H9 (cell line): Measurements from ENCODE around the gene CAMK2B. TPM values are rescaled to one million over a fixed set of nuclear protein-coding genes. Genes with fewer than 3 reads are reported as not detected.
A peak's percentile ranks its signal among the peaks of the same experiment; 100 is the strongest.

ENCODE experiments used
- DNase-seq: peaks from one replicate; pipeline ENCODE4 v3.0.0-alpha.2; 2017
- H2AFZ ChIP-seq: one replicate; pipeline ENCODE4 v1.6.1; 2013; ENCODE audit warnings: mild to moderate bottlenecking, low read length, control low read depth, moderate library complexity
- H2AK5ac ChIP-seq: 2 replicates; pipeline ENCODE4 v1.6.1; 2013; ENCODE audit warnings: low read length, control low read depth, mixed read lengths; ENCODE audit not compliant: insufficient read length
- H2BK120ac ChIP-seq: one replicate; pipeline ENCODE4 v1.6.1; 2013; ENCODE audit warnings: low read depth, mild to moderate bottlenecking, low read length, control low read depth, inconsistent platforms; ENCODE audit not compliant: poor library complexity, severe bottlenecking
- H2BK12ac ChIP-seq: 2 replicates; pipeline ENCODE4 v1.6.1; 2013; ENCODE audit warnings: low read length, control low read depth, mixed read lengths, low read depth; ENCODE audit not compliant: insufficient read length
- H2BK15ac ChIP-seq: 2 replicates; pipeline ENCODE4 v1.6.1; 2013; ENCODE audit warnings: low read depth, low read length, control low read depth
- H2BK20ac ChIP-seq: one replicate; pipeline ENCODE4 v1.6.1; 2013; ENCODE audit warnings: low read depth, mild to moderate bottlenecking, low read length, control low read depth, inconsistent platforms; ENCODE audit not compliant: poor library complexity, severe bottlenecking
- H2BK5ac ChIP-seq: 2 replicates; pipeline ENCODE4 v1.6.1; 2013; ENCODE audit warnings: low read length, control low read depth, mixed read lengths; ENCODE audit not compliant: insufficient read length
- H3K14ac ChIP-seq: 2 replicates; pipeline ENCODE4 v1.6.1; 2013; ENCODE audit warnings: low read length, control low read depth; ENCODE audit not compliant: insufficient read depth
- H3K18ac ChIP-seq: 2 replicates; pipeline ENCODE4 v1.6.1; 2013; ENCODE audit warnings: low read depth, mild to moderate bottlenecking, mixed read lengths, low read length, control low read depth; ENCODE audit not compliant: insufficient read length
- H3K23ac ChIP-seq: 2 replicates; pipeline ENCODE4 v1.6.1; 2013; ENCODE audit warnings: low read length, control low read depth, mixed read lengths, low read depth; ENCODE audit not compliant: insufficient read length
- H3K23me2 ChIP-seq: 2 replicates; pipeline ENCODE4 v1.6.1; 2013; ENCODE audit warnings: low read depth, mild to moderate bottlenecking, mixed read lengths, low read length, control low read depth; ENCODE audit not compliant: insufficient read length, poor library complexity, severe bottlenecking
- H3K27ac ChIP-seq: 2 replicates; pipeline ENCODE4 v1.5.1; 2013; ENCODE audit warnings: low read length, control low read depth, mixed read lengths, low read depth; ENCODE audit not compliant: insufficient read length
- H3K27me3 ChIP-seq: 2 replicates; pipeline ENCODE4 v1.6.1; 2013; ENCODE audit warnings: low read length, control low read depth, inconsistent platforms; ENCODE audit not compliant: insufficient read depth
- H3K4ac ChIP-seq: 2 replicates; pipeline ENCODE4 v1.6.1; 2013; ENCODE audit warnings: low read depth, mild to moderate bottlenecking, control low read depth, inconsistent platforms, low read length, moderate library complexity
- H3K4me1 ChIP-seq: 2 replicates; pipeline ENCODE4 v1.6.1; 2013; ENCODE audit warnings: low read length, control low read depth, inconsistent platforms; ENCODE audit not compliant: insufficient read depth
- H3K4me2 ChIP-seq: 2 replicates; pipeline ENCODE4 v1.6.1; 2013; ENCODE audit warnings: low read length, control low read depth, mixed read lengths; ENCODE audit not compliant: insufficient read length, insufficient read depth
- H3K56ac ChIP-seq: 2 replicates; pipeline ENCODE4 v1.6.1; 2013; ENCODE audit warnings: low read depth, mild to moderate bottlenecking, mixed read lengths, low read length, control low read depth; ENCODE audit not compliant: insufficient read length
- H3K79me1 ChIP-seq: 2 replicates; pipeline ENCODE4 v1.6.1; 2013; ENCODE audit warnings: low read depth, mild to moderate bottlenecking, moderate library complexity, low read length, control low read depth, inconsistent platforms; ENCODE audit not compliant: insufficient read depth, poor library complexity, severe bottlenecking
- H3K79me2 ChIP-seq: 2 replicates; pipeline ENCODE4 v1.6.1; 2013; ENCODE audit warnings: low read length, control low read depth, inconsistent platforms; ENCODE audit not compliant: insufficient read depth
- H3K9ac ChIP-seq: 2 replicates; pipeline ENCODE4 v1.6.1; 2013; ENCODE audit warnings: low read length, control low read depth, mixed read lengths; ENCODE audit not compliant: insufficient read length; ENCODE audit errors: extremely low read depth
- H3K9me3 ChIP-seq: one replicate; pipeline ENCODE4 v1.6.1; 2013; ENCODE audit warnings: low read depth, low read length, inconsistent platforms; ENCODE audit not compliant: control insufficient read depth
- H3T11ph ChIP-seq: one replicate; pipeline ENCODE4 v1.6.1; 2013; ENCODE audit warnings: mild to moderate bottlenecking, low read length, control low read depth, inconsistent platforms
- H4K20me1 ChIP-seq: one replicate; pipeline ENCODE4 v1.6.1; 2013; ENCODE audit not compliant: control insufficient read depth, insufficient read length, insufficient read depth
- H4K5ac ChIP-seq: 2 replicates; pipeline ENCODE4 v1.6.1; 2013; ENCODE audit warnings: low read depth, mild to moderate bottlenecking, mixed read lengths, low read length, control low read depth; ENCODE audit not compliant: insufficient read length
- H4K8ac ChIP-seq: replicated peaks from 2 replicates; pipeline ENCODE4 v1.6.1; 2013; ENCODE audit warnings: low read length, control low read depth, mixed read lengths, low read depth; ENCODE audit not compliant: insufficient read length
- H4K91ac ChIP-seq: 2 replicates; pipeline ENCODE4 v1.6.1; 2013; ENCODE audit warnings: low read depth, mild to moderate bottlenecking, moderate library complexity, mixed read lengths, low read length, control low read depth; ENCODE audit not compliant: insufficient read length
- H3K27ac Mint-ChIP-seq, 3 experiments: 2 replicates in 2 of 3; 3 replicates in 1 of 3; pipeline ENCODE4 v1.8.0; 2020 to 2021; ENCODE audit warnings: mixed read lengths in 3 of 3, mild to moderate bottlenecking in 1 of 3, moderate library complexity in 1 of 3
- H3K27me3 Mint-ChIP-seq: 2 replicates; pipeline ENCODE4 v1.8.0; 2021; ENCODE audit warnings: low read depth, mild to moderate bottlenecking, moderate library complexity, mixed read lengths
- H3K36me3 Mint-ChIP-seq, 3 experiments: 2 replicates in 2 of 3; 3 replicates in 1 of 3; pipeline ENCODE4 v1.8.0; 2020 to 2021; ENCODE audit warnings: low read depth in 3 of 3, mixed read lengths in 3 of 3; ENCODE audit not compliant: insufficient read depth in 1 of 3
- H3K4me1 Mint-ChIP-seq, 2 experiments: 2 replicates each; pipeline ENCODE4 v1.8.0; 2020; ENCODE audit warnings: mixed read lengths in 2 of 2
- H3K4me3 Mint-ChIP-seq, 2 experiments: 2 replicates in 1 of 2; 3 replicates in 1 of 2; pipeline ENCODE4 v1.8.0; 2020 to 2021; ENCODE audit warnings: mild to moderate bottlenecking in 2 of 2, mixed read lengths in 2 of 2, moderate library complexity in 1 of 2
- H3K9me3 Mint-ChIP-seq, 2 experiments: 2 replicates in 1 of 2; 3 replicates in 1 of 2; pipeline ENCODE4 v1.8.0; 2020; ENCODE audit warnings: mild to moderate bottlenecking in 2 of 2, mixed read lengths in 2 of 2, moderate library complexity in 1 of 2
- CTCF ChIP-seq: fragments of 200-600 bp; sonication (generic); conservative IDR thresholded peaks from 3 replicates; pipeline ENCODE4 v1.8.0; 2021; ENCODE audit warnings: antibody characterized with exemption, mild to moderate bottlenecking
- WGBS: extraction: QIAGEN DNeasy Blood & Tissue Kit; methylation state at CpG from one replicate; pipeline ENCODE4 v1.1.7; 2013; ENCODE audit warnings: missing lambda C conversion rate, low lambda C conversion rate, mixed read lengths; ENCODE audit not compliant: insufficient read length; ENCODE audit errors: extremely low coverage; 5-methylcytosine and 5-hydroxymethylcytosine counted together
- total RNA-seq: library from RNA; stranded (reverse); gene quantifications from 2 replicates; pipeline ENCODE4 v1.2.1, GENCODE V29; 2021

CAMK2B gene
- total RNA-seq, 1 experiment from 2014 or later: 0.17 TPM

GRCh38 chr7:44273681-44274622 lies 51.4 kb downstream of the CAMK2B start:
- TF ChIP-seq CTCF: no peak
- Histone ChIP-seq H3K79me1 (no peaks in the 10 kb centered on the region), H3K4me2 (no peak overlapping the region), H3K4ac (no peak overlapping the region), H3K18ac (no peak overlapping the region), H2BK15ac (no peak overlapping the region), H3K56ac (no peak overlapping the region), H2BK5ac (no peak overlapping the region), H3K79me2 (no peaks in the 10 kb centered on the region), H3K23me2 (no peaks in the 10 kb centered on the region), H4K5ac (no peak overlapping the region), H4K20me1 (no peaks in the 10 kb centered on the region), H3K27me3 (no peaks in the 10 kb centered on the region; the same call in 1 of the 2 replicates), H2BK12ac (no peak overlapping the region), H3K14ac (no peak overlapping the region; the same call in 1 of the 2 replicates), H3K23ac (no peak overlapping the region), H3K27ac (no peak overlapping the region), H3K9ac (no peak overlapping the region), H3K9me3 (no peaks in the 10 kb centered on the region), H2BK20ac (no peak overlapping the region), H2AFZ (no peak overlapping the region), H4K91ac (no peak overlapping the region), H2AK5ac (no peak overlapping the region), H4K8ac (no peak overlapping the region), H3T11ph (no peak overlapping the region), H3K4me1 (no peaks in the 10 kb centered on the region), H2BK120ac (no peak overlapping the region)
- peak overlapping the region in 1 of 3 experiments; percentile 25; a peak in 1 of 7 replicates for H3K27ac Mint-ChIP-seq
- no CpG with 5 or more reads among the region's 22 CpGs for WGBS
- peaks cover 3 to 7% of the 10 kb centered on the region in 2 experiments; a peak in 3 of 4 replicates for H3K4me1 Mint-ChIP-seq
- no peaks in the 10 kb centered on the region for H3K36me3 Mint-ChIP-seq
- no peak for DNase-seq
- H3K27me3 Mint-ChIP-seq: peaks cover 71% of the 10 kb centered on the region
- H3K9me3 Mint-ChIP-seq: no peaks in the 10 kb centered on the region
- no peak overlapping the region; a peak in 1 of 5 replicates for H3K4me3 Mint-ChIP-seq
